IMR-90 (cell line): ENCODE data around the gene COL5A2. TPM values are rescaled to one million over a fixed set of nuclear protein-coding genes. Genes with fewer than 3 reads are reported as not detected.

Experiments used
- ATAC-seq: fragments of 200-7000 bp; cut with Tn5 transposase; 2 replicates; pipeline ENCODE4 v1.9.1; 2020; ENCODE audit warnings: low read depth, mild to moderate bottlenecking, moderate library complexity
- BruUV-seq: library from RNA; stranded (reverse); fragments of 400-500 nt; replicated peaks from 2 replicates; lab custom pipeline; 2021; lab: Mats Ljungman, UMichigan
- CTCF ChIA-PET: fragments of 300-600 bp; formaldehyde crosslinking; extraction: SDS; loops from one replicate; lab custom pipeline; 2021; ENCODE audit warnings: antibody characterized with exemption; lab: Yijun Ruan, JAX
- POLR2A ChIA-PET: fragments of 300-600 bp; sonication (Branson Sonifier 250); formaldehyde crosslinking; loops from one replicate; lab custom pipeline; 2022; ENCODE audit warnings: antibody characterized with exemption; ENCODE audit not compliant: unreplicated experiment; lab: Charles Lee
- DNase-seq: peaks from one replicate; pipeline ENCODE4 v3.0.0; 2013
- H2AFZ ChIP-seq: replicated peaks from 2 replicates; pipeline ENCODE3; 2013; ENCODE audit warnings: low read length, mild to moderate bottlenecking; ENCODE audit not compliant: poor library complexity
- H2AK5ac ChIP-seq: 2 replicates; pipeline ENCODE4 v1.6.1; 2013; ENCODE audit warnings: low read depth, low read length, inconsistent platforms
- H2AK9ac ChIP-seq: replicated peaks from 2 replicates; pipeline ENCODE3; 2013; ENCODE audit warnings: mild to moderate bottlenecking, low read depth, low read length, moderate library complexity; ENCODE audit not compliant: poor library complexity
- H2BK120ac ChIP-seq: 2 replicates; pipeline ENCODE4 v1.6.1; 2013; ENCODE audit warnings: low read depth, low read length, inconsistent platforms
- H2BK15ac ChIP-seq: 3 replicates; pipeline ENCODE4 v1.6.1; 2013; ENCODE audit warnings: low read depth, low read length, inconsistent platforms
- H2BK20ac ChIP-seq: 2 replicates; pipeline ENCODE4 v1.6.1; 2013; ENCODE audit warnings: low read depth, mild to moderate bottlenecking, inconsistent platforms, low read length, moderate library complexity
- H2BK5ac ChIP-seq: 2 replicates; pipeline ENCODE4 v1.6.1; 2013; ENCODE audit warnings: mild to moderate bottlenecking, low read depth, low read length, inconsistent platforms; ENCODE audit not compliant: poor library complexity, severe bottlenecking
- H3K14ac ChIP-seq: replicated peaks from 2 replicates; pipeline ENCODE4 v1.6.1; 2013; ENCODE audit warnings: low read depth, low read length, inconsistent platforms
- H3K18ac ChIP-seq: 2 replicates; pipeline ENCODE4 v1.6.1; 2013; ENCODE audit warnings: low read depth, low read length, control low read depth
- H3K23ac ChIP-seq: 2 replicates; pipeline ENCODE4 v1.6.1; 2013; ENCODE audit warnings: low read depth, low read length, inconsistent platforms
- H3K27ac ChIP-seq: 2 replicates; pipeline ENCODE4 v1.5.1; 2013; ENCODE audit warnings: mild to moderate bottlenecking, control low read depth, low read length; ENCODE audit not compliant: insufficient read depth
- H3K27me3 ChIP-seq: 2 replicates; pipeline ENCODE4 v1.6.1; 2013; ENCODE audit warnings: low read length; ENCODE audit not compliant: control insufficient read depth, insufficient read depth
- H3K36me3 ChIP-seq: 2 replicates; pipeline ENCODE4 v1.6.1; 2013; ENCODE audit warnings: low read length, mixed read lengths; ENCODE audit not compliant: control insufficient read depth, insufficient read depth
- H3K4ac ChIP-seq: 2 replicates; pipeline ENCODE4 v1.6.1; 2013; ENCODE audit warnings: low read depth, low read length, inconsistent platforms
- H3K4me1 ChIP-seq: 2 replicates; pipeline ENCODE4 v1.6.1; 2013; ENCODE audit warnings: low read length, mixed read lengths; ENCODE audit not compliant: control insufficient read depth, insufficient read depth
- H3K4me2 ChIP-seq: 2 replicates; pipeline ENCODE4 v1.6.1; 2013; ENCODE audit warnings: low read depth, mild to moderate bottlenecking, control low read depth, low read length, moderate library complexity
- H3K4me3 ChIP-seq: 2 replicates; pipeline ENCODE4 v1.5.1; 2013; ENCODE audit warnings: low read depth, mild to moderate bottlenecking, control low read depth, low read length, moderate library complexity; ENCODE audit not compliant: insufficient read depth
- H3K56ac ChIP-seq: 2 replicates; pipeline ENCODE4 v1.6.1; 2013; ENCODE audit warnings: low read length, inconsistent platforms; ENCODE audit not compliant: insufficient read depth; ENCODE audit errors: extremely low read depth
- H3K79me1 ChIP-seq, 2 experiments: 2 replicates each; pipeline ENCODE4 v1.6.1; 2013; ENCODE audit warnings: low read length in 2 of 2, inconsistent platforms in 1 of 2, low read depth in 1 of 2
- H3K9ac ChIP-seq: 2 replicates; pipeline ENCODE4 v1.6.1; 2013; ENCODE audit warnings: low read depth, low read length, control low read depth
- H3K9me1 ChIP-seq: 2 replicates; pipeline ENCODE4 v1.6.1; 2013; ENCODE audit warnings: low read length, inconsistent platforms; ENCODE audit not compliant: insufficient read depth
- H3K9me3 ChIP-seq: 2 replicates; pipeline ENCODE4 v1.6.1; 2013; ENCODE audit warnings: low read length; ENCODE audit not compliant: control insufficient read depth, insufficient read depth
- H4K20me1 ChIP-seq: 2 replicates; pipeline ENCODE4 v1.6.1; 2013; ENCODE audit warnings: low read length, inconsistent platforms; ENCODE audit not compliant: insufficient read depth
- H4K5ac ChIP-seq: 2 replicates; pipeline ENCODE4 v1.6.1; 2013; ENCODE audit warnings: mild to moderate bottlenecking, low read depth, low read length, control low read depth
- H4K8ac ChIP-seq, 2 experiments: 2 replicates each; pipeline ENCODE4 v1.6.1; 2013; ENCODE audit warnings: low read depth in 2 of 2, low read length in 2 of 2, control low read depth in 1 of 2, inconsistent platforms in 1 of 2
- H4K91ac ChIP-seq: 2 replicates; pipeline ENCODE4 v1.6.1; 2013; ENCODE audit warnings: low read depth, low read length, inconsistent platforms; ENCODE audit not compliant: insufficient read depth
- FOS ChIP-seq: fragments of 150-350 bp; IDR thresholded peaks from 2 replicates; pipeline ENCODE4 v1.6.1; 2016; ENCODE audit warnings: low read depth, low read length
- MXI1 ChIP-seq: IDR thresholded peaks from 2 replicates; pipeline ENCODE4 v1.6.1; 2012; ENCODE audit warnings: low read depth, mild to moderate bottlenecking, low read length, moderate library complexity, borderline replicate concordance
- NFE2L2 ChIP-seq: fragments of 150-350 bp; IDR thresholded peaks from 2 replicates; pipeline ENCODE4 v1.6.1; 2016; ENCODE audit warnings: low read depth, mild to moderate bottlenecking, low read length
- RCOR1 ChIP-seq: IDR thresholded peaks from 2 replicates; pipeline ENCODE4 v1.6.1; 2012; ENCODE audit warnings: mild to moderate bottlenecking, low read length, improper control_type of control experiment; ENCODE audit not compliant: insufficient replicate concordance
- SMC3 ChIP-seq: fragments of 150-350 bp; IDR thresholded peaks from 2 replicates; pipeline ENCODE4 v1.6.1; 2016; ENCODE audit warnings: low read depth, mild to moderate bottlenecking, antibody characterized with exemption, low read length, moderate library complexity
- WGBS, 2 experiments: methylation state at CpG; one replicate each; pipeline versions ENCODE4 v1.1.5 to v1.1.7; 2013; ENCODE audit warnings: missing lambda C conversion rate in 2 of 2; ENCODE audit not compliant: insufficient read length in 1 of 2; ENCODE audit errors: extremely low coverage in 2 of 2; 5-methylcytosine and 5-hydroxymethylcytosine counted together
- dilution Hi-C: fragments of 300-500 bp; cut with HindIII; formaldehyde crosslinking; loops from one replicate; pipeline ENCODE4 v1.14.3; 2018; ENCODE audit warnings: low sequenced_read_pairs; ENCODE audit not compliant: unreplicated experiment
- in situ Hi-C: fragments of 300-500 bp; cut with MboI; formaldehyde crosslinking; loops from 3 replicates; pipeline ENCODE4 v1.14.3; 2019; ENCODE audit warnings: low sequenced_read_pairs, inconsistent platforms, mixed read lengths
- intact Hi-C: fragments of 100-400 bp; cut with micrococcal nuclease; formaldehyde crosslinking; loops from 2 replicates; pipeline ENCODE4 v1.10.0; 2022
- polyA plus RNA-seq, 3 experiments: library from polyadenylated mRNA; depleted of rRNA; stranded (reverse); fragments of >200 nt; gene quantifications; 2 replicates each; pipeline ENCODE4 v1.2.3, GENCODE V29; 2012; ENCODE audit warnings: low replicate concordance in 1 of 3
- total RNA-seq: library from RNA; depleted of rRNA; stranded (reverse); fragments of >200 nt; gene quantifications from 2 replicates; pipeline ENCODE4 v1.2.3, GENCODE V29; 2012
- TF ChIP-seq, protein P1 (sequence below): fragments of 150-350 bp; IDR thresholded peaks from 2 replicates; pipeline ENCODE4 v1.6.1; 2016; ENCODE audit warnings: low read depth, mild to moderate bottlenecking, low read length, moderate library complexity, borderline replicate concordance

The COL5A2 gene
- total and polyA plus RNA-seq, 2 of the 4 experiments (the other 2 are of a cell fraction) = 181 to 257 TPM

- in situ Hi-C loops (no loop called here), dilution Hi-C loops (no loop called here)
- no CpG with 5 or more reads among the region's 5 CpGs for WGBS, 2 experiments
Measured at GRCh38 chr2:189138800-189139199, 40.8 kb downstream of the COL5A2 start.

More at GRCh38 chr2:189138800-189139199, 40.8 kb downstream of the COL5A2 start:
- H3K4ac ChIP-seq = no peak overlapping the region
- no peak overlapping the region for H2AK9ac ChIP-seq
- peaks cover 5% of the 10 kb centered on the region for H3K36me3 ChIP-seq
- no peak overlapping the region for H2BK120ac ChIP-seq
- intact Hi-C loops = no loop called here
- H4K5ac ChIP-seq = no peak overlapping the region
- H3K14ac ChIP-seq = no peak overlapping the region
- H3K27ac ChIP-seq = no peak overlapping the region
- ChIA-PET CTCF (no interaction called here), POLR2A (no interaction called here)
- TF ChIP-seq SMC3 = no peak
- TF ChIP-seq NFE2L2 = no peak
- no peak for TF ChIP-seq MXI1
- TF ChIP-seq, protein P1, sequence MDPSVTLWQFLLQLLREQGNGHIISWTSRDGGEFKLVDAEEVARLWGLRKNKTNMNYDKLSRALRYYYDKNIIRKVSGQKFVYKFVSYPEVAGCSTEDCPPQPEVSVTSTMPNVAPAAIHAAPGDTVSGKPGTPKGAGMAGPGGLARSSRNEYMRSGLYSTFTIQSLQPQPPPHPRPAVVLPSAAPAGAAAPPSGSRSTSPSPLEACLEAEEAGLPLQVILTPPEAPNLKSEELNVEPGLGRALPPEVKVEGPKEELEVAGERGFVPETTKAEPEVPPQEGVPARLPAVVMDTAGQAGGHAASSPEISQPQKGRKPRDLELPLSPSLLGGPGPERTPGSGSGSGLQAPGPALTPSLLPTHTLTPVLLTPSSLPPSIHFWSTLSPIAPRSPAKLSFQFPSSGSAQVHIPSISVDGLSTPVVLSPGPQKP = no peak
- no peak for TF ChIP-seq FOS
- no peak for TF ChIP-seq RCOR1
- no peak overlapping the region for H3K23ac ChIP-seq
- no peaks in the 10 kb centered on the region for H3K9me3 ChIP-seq
- no peak overlapping the region for H3K18ac ChIP-seq
- H3K79me1 ChIP-seq = peaks cover 8 to 32% of the 10 kb centered on the region in 2 experiments
- no peak overlapping the region for H4K91ac ChIP-seq
- peaks cover 3% of the 10 kb centered on the region; the same call in 1 of the 2 replicates for H3K9me1 ChIP-seq
- H2BK20ac ChIP-seq = no peak overlapping the region
- H3K4me3 ChIP-seq = no peak overlapping the region
- H3K56ac ChIP-seq = no peak overlapping the region
- no peak overlapping the region for H3K4me2 ChIP-seq
- no peak overlapping the region for H2AK5ac ChIP-seq
- no peak overlapping the region for H4K8ac ChIP-seq
- peaks cover 35% of the 10 kb centered on the region for H4K20me1 ChIP-seq
- ATAC-seq = no peak
- DNase-seq = no peak
- no peak overlapping the region for H2BK5ac ChIP-seq
- peaks cover 9% of the 10 kb centered on the region for H3K4me1 ChIP-seq
- H3K27me3 ChIP-seq = no peaks in the 10 kb centered on the region
- no peak overlapping the region for H2BK15ac ChIP-seq
- no peak overlapping the region for H2AFZ ChIP-seq
- no TSS peak for BruUV-seq
- no peak overlapping the region for H3K9ac ChIP-seq
